HPDE6-E6E7 (cell line): ENCODE data around the gene CDYL2.
"Not testable (repeated sequence)": the region's sequence is repeated elsewhere in the genome, so short reads cannot be mapped to it uniquely, and the experiment has no call there.

Experiments used
- DNase-seq: peaks from one replicate; pipeline ENCODE4 v3.0.0; 2011; ENCODE audit warnings: missing footprints; ENCODE audit errors: extremely low spot score

CDYL2 gene

GRCh38 chr16:80744856-80745255 lies 59.5 kb downstream of the CDYL2 start:
- no peak for DNase-seq

- DNase-seq, result no peak
Observed at GRCh38 chr16:80743772-80744171, 60.6 kb downstream of the CDYL2 start.

GRCh38 chr16:80743273-80743672 lies 61.1 kb downstream of the CDYL2 start:
- no peak for DNase-seq

GRCh38 chr16:80742331-80742730 lies 62.1 kb downstream of the CDYL2 start:
- DNase-seq, result no peak

GRCh38 chr16:80741724-80742123 lies 62.7 kb downstream of the CDYL2 start:
- no peak for DNase-seq

GRCh38 chr16:80739523-80739922 lies 64.9 kb downstream of the CDYL2 start:
- DNase-seq, result no peak

GRCh38 chr16:80738521-80738920 lies 65.9 kb downstream of the CDYL2 start:
- no peak for DNase-seq

GRCh38 chr16:80735846-80736245 lies 68.6 kb downstream of the CDYL2 start:
- DNase-seq, result no peak

GRCh38 chr16:80733407-80733806 lies 71.0 kb downstream of the CDYL2 start:
- no peak for DNase-seq

GRCh38 chr16:80731915-80732314 lies 72.5 kb downstream of the CDYL2 start:
- DNase-seq, result no peak

GRCh38 chr16:80727066-80727763 lies 77.2 kb downstream of the CDYL2 start:
- not testable (repeated sequence) for DNase-seq

- no peak for DNase-seq
Observed at GRCh38 chr16:80725566-80726162, 78.7 kb downstream of the CDYL2 start.

- DNase-seq, result no peak
Observed at GRCh38 chr16:80723981-80724380, 80.4 kb downstream of the CDYL2 start.

GRCh38 chr16:80723091-80723490 lies 81.3 kb downstream of the CDYL2 start:
- no peak for DNase-seq

- no peak for DNase-seq
Observed at GRCh38 chr16:80720804-80721371, 83.5 kb downstream of the CDYL2 start.

GRCh38 chr16:80719573-80719972 lies 84.8 kb downstream of the CDYL2 start:
- DNase-seq, result no peak

GRCh38 chr16:80718480-80719220 lies 85.7 kb downstream of the CDYL2 start:
- DNase-seq, result no peak

- no peak for DNase-seq
Observed at GRCh38 chr16:80717611-80718010, 86.8 kb downstream of the CDYL2 start.

- DNase-seq, result no peak
Observed at GRCh38 chr16:80716564-80717139, 87.7 kb downstream of the CDYL2 start.

- DNase-seq, result no peak
Observed at GRCh38 chr16:80711406-80711805, 93.0 kb downstream of the CDYL2 start.

- DNase-seq, result no peak
Observed at GRCh38 chr16:80710918-80711317, 93.5 kb downstream of the CDYL2 start.

GRCh38 chr16:80708823-80709222 lies 95.6 kb downstream of the CDYL2 start:
- no peak for DNase-seq
